GM18499 (cell line): ENCODE results near the gene FECH.
"Not testable (repeated sequence)": the region's sequence is repeated elsewhere in the genome, so short reads cannot be mapped to it uniquely, and the experiment has no call there.

ENCODE experiments used
- ATAC-seq: cut with Tn5 transposase; IDR thresholded peaks from one replicate; pipeline ENCODE4 v1.9.1; 2021; ENCODE audit warnings: moderate number of reproducible peaks; ENCODE audit not compliant: insufficient read depth, unreplicated experiment

The FECH gene

DNA sequence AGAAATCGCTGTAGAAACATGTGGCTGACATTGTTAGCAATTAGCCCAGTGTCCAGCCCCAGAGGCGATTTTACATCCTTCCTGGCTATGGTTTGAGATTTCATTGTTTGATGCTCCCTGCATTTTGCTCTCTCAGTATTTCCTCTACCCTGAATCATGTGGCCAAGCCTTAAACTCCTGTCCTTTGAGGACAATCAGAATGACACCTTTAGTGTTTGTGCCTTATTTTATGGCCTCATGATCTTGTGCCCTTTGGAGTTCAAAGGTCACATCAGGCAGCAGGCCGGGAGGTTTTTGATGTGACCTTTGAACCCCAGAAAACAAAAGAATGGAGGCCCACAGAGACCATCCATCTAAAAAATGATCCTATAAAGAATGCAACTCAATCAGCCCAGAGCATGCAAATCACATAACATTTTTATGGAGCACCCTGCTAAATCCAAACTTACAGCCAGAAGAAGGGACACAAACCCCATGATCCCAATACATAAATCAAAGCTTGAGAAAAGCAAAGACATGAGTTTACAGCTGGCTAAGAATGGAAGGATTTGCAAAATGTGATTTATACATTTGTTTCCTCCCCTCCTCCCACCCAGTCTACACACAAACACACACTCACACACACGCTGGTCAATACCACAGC lies 52.5 kb downstream of the FECH start:
- ATAC-seq: no peak

DNA sequence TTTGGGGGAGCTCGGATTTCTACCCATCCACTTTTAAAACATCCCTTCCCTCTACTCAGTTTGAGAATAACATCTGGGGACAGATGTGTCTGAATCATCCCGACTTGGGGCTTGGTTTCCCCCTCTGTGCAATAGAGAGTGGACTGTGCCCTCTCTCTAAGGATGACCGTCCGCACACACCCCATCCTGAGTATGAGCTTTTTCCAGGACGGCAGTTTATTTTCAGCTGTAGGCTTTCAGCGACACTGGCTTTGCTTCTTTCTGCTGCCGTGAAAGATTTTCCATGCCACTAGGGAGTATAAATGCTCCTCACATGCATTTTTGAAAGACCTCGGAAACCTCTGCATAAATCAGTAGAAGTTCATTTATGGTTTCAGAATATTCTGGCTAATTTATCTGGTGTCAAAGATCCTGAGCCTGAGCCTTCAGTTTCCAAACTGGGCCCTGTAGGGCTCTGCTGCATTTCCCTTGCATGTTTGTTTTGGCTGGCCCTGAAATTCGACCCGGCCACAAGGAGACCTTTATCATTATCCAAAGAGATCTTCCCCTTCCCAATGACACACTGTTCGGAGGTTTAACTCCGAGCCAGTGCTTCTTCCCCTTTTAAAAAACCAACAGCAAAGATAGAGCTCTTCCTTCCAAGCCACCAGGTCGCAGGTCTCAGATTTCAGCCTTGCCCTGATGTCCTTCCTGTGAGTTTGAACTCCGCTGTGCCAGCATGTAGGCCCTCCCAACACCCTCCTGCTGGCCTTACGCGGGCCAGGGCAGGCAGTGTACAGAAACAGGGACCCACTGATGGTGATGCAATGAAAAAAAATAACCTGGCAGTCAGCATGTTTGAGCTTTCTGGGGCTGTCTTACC lies 53.3 kb downstream of the FECH start:
- no peak for ATAC-seq

GRCh38 chr18:57529151-57529550 lies 57.4 kb downstream of the FECH start:
- ATAC-seq: no peak

- no peak for ATAC-seq
Measured at GRCh38 chr18:57527556-57528229, 58.8 kb downstream of the FECH start.

DNA sequence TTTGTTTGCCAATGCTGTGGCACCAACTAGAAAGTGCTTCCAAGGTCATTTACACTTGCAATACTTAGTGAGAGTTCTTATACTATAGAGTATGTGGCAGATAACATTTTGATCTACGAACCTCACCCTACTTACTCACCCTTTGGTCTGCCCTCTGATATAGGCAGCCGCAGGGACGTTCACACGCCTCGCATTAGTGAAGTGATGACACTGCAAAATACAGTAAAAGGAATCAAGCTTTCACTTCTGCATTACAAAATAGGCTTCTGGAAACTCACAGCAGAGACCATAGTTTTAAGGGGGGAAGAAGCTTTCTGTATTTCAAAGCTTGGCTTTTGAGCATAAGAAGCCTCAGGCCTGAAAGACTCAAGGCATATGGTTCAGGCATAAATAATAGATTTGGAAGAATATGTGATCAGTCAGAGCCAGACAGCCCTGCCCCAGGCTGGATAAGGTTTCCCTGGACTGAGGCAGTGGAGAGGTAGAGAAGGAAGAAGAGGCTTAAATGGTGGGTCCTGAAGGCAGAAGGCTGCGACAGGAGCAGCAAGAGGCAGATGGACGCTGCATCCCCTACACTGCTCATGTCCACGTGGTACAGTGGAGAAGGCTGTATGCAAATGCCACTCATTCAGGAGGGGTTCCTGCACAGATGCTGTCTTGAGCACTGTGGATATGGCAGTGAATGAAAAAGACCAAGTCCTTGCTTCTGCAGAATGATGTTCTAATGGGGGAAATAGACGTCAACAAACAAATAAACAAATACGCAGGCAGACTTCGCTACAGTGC lies 63.1 kb downstream of the FECH start:
- ATAC-seq: no peak

- not testable (repeated sequence) for ATAC-seq
Measured at GRCh38 chr18:57522348-57522747, 64.2 kb downstream of the FECH start.

GRCh38 chr18:57519668-57520424 lies 66.7 kb downstream of the FECH start:
- no peak for ATAC-seq

- ATAC-seq: no peak
Measured at GRCh38 chr18:57518533-57518932, 68.0 kb downstream of the FECH start.

DNA sequence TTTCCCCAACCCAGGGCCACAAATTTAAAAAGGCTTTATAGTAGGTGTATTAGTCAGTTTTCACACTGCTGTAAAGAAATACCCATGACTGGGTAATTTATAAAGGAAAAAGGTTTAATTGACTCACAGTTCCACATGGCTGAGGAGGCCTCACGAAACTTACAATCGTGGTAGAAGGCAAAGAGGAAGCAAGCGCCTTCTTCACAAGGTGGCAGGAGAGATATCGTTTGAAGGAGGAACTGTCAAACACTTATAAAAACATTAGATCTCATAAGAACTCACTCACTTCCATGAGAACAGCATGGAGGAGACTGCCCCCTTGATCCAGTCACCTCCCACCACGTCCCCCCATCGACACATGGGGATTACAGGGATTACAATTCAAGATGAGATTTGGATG lies 70.4 kb downstream of the FECH start:
- ATAC-seq: no peak

DNA sequence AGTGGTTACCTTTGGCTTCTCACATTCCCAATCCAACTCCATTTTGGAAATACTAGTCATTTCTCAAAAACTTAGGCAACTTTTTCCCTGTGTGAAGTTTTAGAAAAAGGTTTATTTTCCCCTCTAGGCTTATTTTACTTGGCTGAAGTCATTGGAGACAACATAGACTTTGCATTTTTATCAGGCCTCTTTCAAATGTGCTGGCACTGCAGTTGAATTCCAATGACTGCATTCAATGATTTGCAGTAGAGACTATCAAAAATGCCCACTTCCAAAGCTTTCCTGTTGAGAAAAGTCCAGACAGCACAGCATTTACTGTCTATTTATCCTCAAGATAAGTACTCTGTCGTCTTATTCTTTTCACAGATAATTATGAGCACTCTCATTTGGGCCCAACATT lies 81.3 kb downstream of the FECH start:
- no peak for ATAC-seq

- no peak for ATAC-seq
Measured at GRCh38 chr18:57502624-57503023, 83.9 kb downstream of the FECH start.

DNA sequence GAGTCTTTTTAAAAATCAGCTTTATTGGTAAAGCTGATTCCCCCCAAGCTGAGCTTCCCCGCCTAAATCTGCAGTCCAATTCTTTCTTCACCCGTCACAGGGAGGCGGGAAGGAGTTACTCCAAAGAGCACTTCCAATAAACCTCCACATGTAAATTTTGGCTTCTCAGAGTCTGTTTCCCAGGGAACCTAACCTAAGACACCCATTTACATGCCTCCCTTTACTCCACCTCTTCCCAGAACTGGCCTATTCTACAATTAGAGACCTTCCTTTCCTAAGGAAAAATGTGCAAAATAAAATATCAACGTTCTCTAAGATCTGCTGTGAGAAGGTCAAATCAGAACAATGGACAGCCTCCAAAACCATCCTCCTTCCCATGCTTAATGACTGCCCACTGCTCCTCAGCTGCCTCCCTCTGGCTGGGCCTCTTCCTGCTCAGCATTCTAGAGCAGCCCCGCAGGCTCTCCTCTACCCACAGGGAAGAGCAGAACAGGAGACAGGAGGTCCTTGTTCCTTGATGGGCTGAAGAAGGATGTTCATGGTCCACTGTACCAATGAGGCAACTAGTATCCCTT lies 87.7 kb downstream of the FECH start:
- no peak for ATAC-seq
